Medulla oblongata (tissue), 1 donor: ENCODE measurements around the gene NDUFAB1.
"Not testable (repeated sequence)": the region's sequence is repeated elsewhere in the genome, so short reads cannot be mapped to it uniquely, and the experiment has no call there.

Source experiments
- DNase-seq: peaks from one replicate; pipeline ENCODE4 v3.0.0-alpha.2; 2015; ENCODE audit errors: extremely low spot score

The NDUFAB1 gene

GRCh38 chr16:23584186-23585076, 11.7 kb downstream of the NDUFAB1 start:
- no peak for DNase-seq

DNA sequence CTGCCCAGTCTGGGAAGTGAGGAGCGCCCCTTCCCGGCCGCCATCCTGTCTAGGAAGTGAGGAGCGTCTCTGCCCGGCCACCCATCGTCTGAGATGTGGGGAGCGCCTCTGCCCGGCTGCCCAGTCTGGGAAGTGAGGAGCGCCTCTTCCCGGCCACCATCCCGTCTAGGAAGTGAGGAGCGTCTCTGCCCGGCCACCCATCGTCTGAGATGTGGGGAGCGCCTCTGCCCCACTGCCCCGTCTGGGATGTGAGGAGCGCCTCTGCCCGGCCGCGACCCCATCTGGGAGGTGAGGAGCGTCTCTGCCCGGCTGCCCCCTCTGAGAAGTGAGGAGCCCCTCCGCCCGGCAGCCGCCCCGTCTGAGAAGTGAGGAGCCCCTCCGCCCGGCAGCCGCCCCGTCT, 12.8 kb downstream of the NDUFAB1 start:
- DNase-seq: not testable (repeated sequence)

- DNase-seq: no peak
These were observed 14.4 kb downstream of the NDUFAB1 start for GRCh38 chr16:23581764-23582163.

DNA sequence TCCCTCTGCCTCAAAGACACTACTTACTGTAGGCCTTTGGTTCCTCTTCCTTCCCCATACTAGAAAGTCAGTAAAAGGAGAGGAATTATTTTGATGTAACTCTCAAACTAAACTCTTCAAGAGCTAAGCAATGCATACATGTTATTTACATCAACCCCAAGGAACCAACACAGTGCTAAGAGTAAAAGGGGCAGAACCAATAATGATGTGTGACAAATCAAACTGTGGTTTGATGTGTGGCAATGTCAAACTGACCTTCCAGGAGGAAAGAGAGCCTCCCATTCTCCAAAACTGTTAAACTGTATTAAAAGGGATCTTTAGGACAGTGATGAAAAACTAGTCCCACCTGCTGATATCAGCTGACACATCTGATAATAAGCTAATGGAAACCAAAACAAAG, 15.7 kb downstream of the NDUFAB1 start:
- no peak for DNase-seq

- DNase-seq: no peak
These were observed 16.7 kb downstream of the NDUFAB1 start for GRCh38 chr16:23579371-23579770.

GRCh38 chr16:23578101-23578830, 17.9 kb downstream of the NDUFAB1 start:
- DNase-seq: peak; percentile 68

- DNase-seq: no peak
These were observed 18.6 kb downstream of the NDUFAB1 start for GRCh38 chr16:23577493-23577892.

DNA sequence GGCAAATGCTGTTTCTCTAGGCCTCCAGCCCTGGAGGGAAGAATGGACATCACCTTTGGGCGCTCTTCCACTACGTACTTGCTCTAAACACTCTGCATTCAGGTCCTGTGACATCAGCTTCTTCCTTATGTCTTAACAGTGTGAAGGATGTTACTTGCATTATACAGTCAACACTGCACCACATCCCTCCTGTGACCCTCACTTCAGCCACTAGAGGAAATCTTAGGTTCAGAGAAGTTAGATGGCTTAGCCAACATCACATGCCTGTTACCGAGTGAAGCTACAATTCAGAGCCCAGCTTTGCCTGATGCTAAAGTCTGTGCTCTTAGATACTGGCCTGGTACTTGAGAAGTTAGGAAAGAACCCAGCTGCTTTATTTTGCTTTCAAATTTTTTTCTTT, 20.3 kb downstream of the NDUFAB1 start:
- no peak for DNase-seq

GRCh38 chr16:23573817-23574216, 22.3 kb downstream of the NDUFAB1 start:
- no peak for DNase-seq

GRCh38 chr16:23572394-23572793, 23.7 kb downstream of the NDUFAB1 start:
- no peak for DNase-seq

GRCh38 chr16:23571895-23572294, 24.2 kb downstream of the NDUFAB1 start:
- no peak for DNase-seq

DNA sequence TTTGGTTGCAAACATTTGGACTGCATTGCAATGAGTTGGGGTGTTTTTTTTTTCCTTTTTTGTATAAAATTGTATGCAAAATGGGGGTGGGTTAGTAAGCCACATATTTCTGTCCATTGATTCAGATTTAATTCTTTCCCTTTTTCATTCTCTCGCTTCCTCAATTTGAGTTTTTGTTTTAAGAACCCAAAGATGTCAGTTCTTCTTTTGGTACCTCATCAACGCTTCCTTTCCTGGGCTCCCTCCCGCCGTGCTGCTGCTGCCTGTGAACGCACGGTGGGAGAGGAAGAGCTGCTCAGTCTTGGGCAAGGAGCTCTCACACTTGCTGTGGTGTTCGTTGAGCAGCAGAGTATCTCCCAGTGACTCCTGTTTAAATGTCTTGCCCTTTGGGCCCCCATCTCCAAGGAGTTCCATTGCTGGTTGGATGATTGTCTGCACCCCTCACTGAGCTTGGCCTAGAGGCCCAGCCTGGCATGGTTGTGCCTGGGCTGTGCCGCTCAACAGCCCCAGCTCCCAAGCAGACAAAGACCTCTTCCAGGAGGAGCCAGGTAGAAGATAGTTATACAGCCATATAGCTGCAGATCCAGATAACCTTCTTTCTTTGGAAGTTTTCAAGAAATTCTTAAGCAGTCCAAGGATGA, 25.0 kb downstream of the NDUFAB1 start:
- DNase-seq: peak; percentile 60

GRCh38 chr16:23567602-23568001, 28.5 kb downstream of the NDUFAB1 start:
- no peak for DNase-seq

- no peak for DNase-seq
These were observed 29.4 kb downstream of the NDUFAB1 start for GRCh38 chr16:23566724-23567123.

DNA sequence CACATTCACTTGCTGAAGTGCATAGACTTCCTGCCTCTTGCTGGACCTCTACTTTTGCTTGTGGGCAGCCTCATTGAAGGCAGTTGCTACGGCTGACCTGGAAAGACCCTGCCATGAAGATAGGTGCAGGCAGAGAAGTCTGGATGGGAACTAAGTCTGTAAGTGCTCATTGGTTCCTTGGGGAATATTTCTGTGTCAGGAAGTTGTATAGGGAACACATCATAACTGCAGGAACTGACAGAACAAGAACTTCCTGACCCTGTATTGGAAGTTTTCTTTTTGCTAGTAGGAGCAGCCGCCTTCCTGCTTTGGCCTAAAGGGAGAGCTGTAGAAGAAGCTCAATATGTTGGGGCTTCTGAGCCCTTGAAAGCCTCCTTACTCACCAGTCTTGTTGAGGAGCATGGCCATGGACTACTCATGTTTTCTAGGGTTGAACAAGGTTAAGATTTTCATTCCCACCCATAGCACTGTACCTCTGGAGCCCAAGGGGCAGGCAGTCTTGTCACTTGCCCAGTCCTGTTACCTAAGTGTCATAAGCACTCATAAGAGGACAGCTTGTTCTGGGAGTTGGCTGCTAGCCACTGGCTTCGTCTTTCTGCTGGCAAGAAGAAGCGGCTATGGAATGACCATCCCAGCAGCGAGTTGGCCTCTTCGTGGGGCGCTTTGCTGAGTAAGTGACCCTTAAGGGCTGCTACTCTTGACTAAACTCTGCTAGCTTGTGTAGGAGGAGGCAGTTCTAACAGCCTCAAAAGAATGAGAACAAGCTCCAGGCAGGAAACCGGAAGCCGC, 31.3 kb downstream of the NDUFAB1 start:
- DNase-seq: peak; percentile 29

GRCh38 chr16:23563186-23563585, 32.9 kb downstream of the NDUFAB1 start:
- DNase-seq: no peak

GRCh38 chr16:23562505-23562904, 33.6 kb downstream of the NDUFAB1 start:
- no peak for DNase-seq

- DNase-seq: no peak
These were observed 34.5 kb downstream of the NDUFAB1 start for GRCh38 chr16:23561586-23561985.

- DNase-seq: peak; percentile 9
These were observed 38.1 kb downstream of the NDUFAB1 start for GRCh38 chr16:23557779-23558702.
